Caco-2 (cell line): ENCODE measurements around the gene SNHG17. TPM values are rescaled to one million over a fixed set of nuclear protein-coding genes. Genes with fewer than 3 reads are reported as not detected.

ENCODE experiments used
- BruUV-seq: library from RNA; stranded (reverse); fragments of 400-500 nt; replicated peaks from 2 replicates; lab custom pipeline; 2021; lab: Mats Ljungman, UMichigan
- CTCF ChIA-PET: fragments of 300-600 bp; sonication (Branson Sonifier 250); formaldehyde crosslinking; loops from one replicate; lab custom pipeline; 2022; ENCODE audit warnings: antibody characterized with exemption; lab: Charles Lee
- POLR2A ChIA-PET: fragments of 300-600 bp; sonication (Branson Sonifier 250); formaldehyde crosslinking; loops from one replicate; lab custom pipeline; 2022; ENCODE audit warnings: antibody characterized with exemption; lab: Charles Lee
- DNase-seq, 2 experiments: peaks; one replicate each; pipeline versions ENCODE4 v3.0.0 to v3.0.0-alpha.2; 2020 to 2022
- H3K27me3 ChIP-seq: replicated peaks from 2 replicates; pipeline ENCODE4 v1.6.0; 2011; ENCODE audit warnings: low read length; ENCODE audit not compliant: control insufficient read depth, insufficient read depth
- H3K36me3 ChIP-seq: 2 replicates; pipeline ENCODE4 v1.5.1; 2011; ENCODE audit warnings: low read length; ENCODE audit not compliant: control insufficient read depth, insufficient read depth
- H3K4me1 ChIP-seq: fragments of 250-450 bp; sonication (Bioruptor Pico); 2 replicates; pipeline ENCODE4 v1.5.1; 2020; ENCODE audit warnings: mild to moderate bottlenecking
- H3K4me3 ChIP-seq: 2 replicates; pipeline ENCODE4 v1.5.1; 2011; ENCODE audit warnings: low read depth, mild to moderate bottlenecking, control low read depth, low read length
- H3K9me3 ChIP-seq: fragments of 250-450 bp; sonication (Bioruptor Pico); 2 replicates; pipeline ENCODE4 v1.5.1; 2020; ENCODE audit warnings: mild to moderate bottlenecking, moderate library complexity
- H3K27ac Mint-ChIP-seq: one replicate; pipeline ENCODE4 v1.8.0; 2022; ENCODE audit warnings: mixed read lengths; ENCODE audit not compliant: unreplicated experiment
- H3K27me3 Mint-ChIP-seq: one replicate; pipeline ENCODE4 v1.8.0; 2022; ENCODE audit warnings: mixed read lengths; ENCODE audit not compliant: insufficient read depth, unreplicated experiment
- H3K36me3 Mint-ChIP-seq: one replicate; pipeline ENCODE4 v1.8.0; 2022; ENCODE audit warnings: mild to moderate bottlenecking, mixed read lengths; ENCODE audit not compliant: insufficient read depth, unreplicated experiment
- H3K4me1 Mint-ChIP-seq: one replicate; pipeline ENCODE4 v1.8.0; 2022; ENCODE audit warnings: low read depth, mixed read lengths; ENCODE audit not compliant: unreplicated experiment
- H3K4me3 Mint-ChIP-seq: one replicate; pipeline ENCODE4 v1.8.0; 2022; ENCODE audit warnings: mild to moderate bottlenecking, moderate library complexity, mixed read lengths; ENCODE audit not compliant: unreplicated experiment
- H3K9me3 Mint-ChIP-seq: one replicate; pipeline ENCODE4 v1.8.0; 2022; ENCODE audit warnings: mixed read lengths; ENCODE audit not compliant: unreplicated experiment
- CTCF ChIP-seq, 2 experiments: fragments of 200-600 bp in 1 of 2; IDR thresholded peaks; 1 replicate in 1 of 2; 2 replicates in 1 of 2; pipeline versions ENCODE4 v1.5.1 to v1.8.0; 2011 to 2022; ENCODE audit warnings: antibody characterized with exemption in 1 of 2, control low read depth in 1 of 2, inconsistent platforms in 1 of 2, low read depth in 1 of 2, low read length in 1 of 2, mild to moderate bottlenecking in 1 of 2, moderate library complexity in 1 of 2; ENCODE audit not compliant: insufficient read depth in 1 of 2, severe bottlenecking in 1 of 2, unreplicated experiment in 1 of 2
- intact Hi-C: fragments of 100-400 bp; cut with micrococcal nuclease; formaldehyde crosslinking; loops from one replicate; pipeline ENCODE4 v1.10.0; 2022; ENCODE audit not compliant: unreplicated experiment
- total RNA-seq: library from RNA; stranded (reverse); gene quantifications from 2 replicates; pipeline ENCODE4 v1.2.3, GENCODE V29; 2022

The SNHG17 gene
- total RNA-seq, 1 experiment from 2014 or later, result 362 TPM

- intact Hi-C loops, result loop anchor here (2.0 kb wide), 1 partner anchor 81 kb away; no protein-coding TSS in a partner anchor
- Mint-ChIP-seq H3K27ac (peak overlapping the region; percentile 54), H3K4me3 (peak overlapping the region; percentile 80), H3K4me1 (peaks cover 27% of the 10 kb centered on the region), H3K27me3 (no peaks in the 10 kb centered on the region), H3K9me3 (no peaks in the 10 kb centered on the region), H3K36me3 (peaks cover 21% of the 10 kb centered on the region)
- Histone ChIP-seq H3K4me1 (peaks cover 15% of the 10 kb centered on the region), H3K4me3 (peak overlapping the region; percentile 78), H3K36me3 (no peaks in the 10 kb centered on the region), H3K27me3 (no peaks in the 10 kb centered on the region), H3K9me3 (no peaks in the 10 kb centered on the region)
- POLR2A ChIA-PET, result interaction anchor here (0.6 to 3.0 kb wide), 10 partner anchors 13 to 456 kb away, joined by 3 to 104 read pairs (median 5); partner anchors contain the start of gene SNHG17
- peak in 1 of 2 experiments; percentile 50 for TF ChIP-seq CTCF (IDR thresholded peaks at IDR 0.05; ENCODE audit: insufficient read depth in 1 of 2, low read depth in 1 of 2, low read length in 1 of 2, severe bottlenecking in 1 of 2, unreplicated experiment in 1 of 2)
- TSS peak; percentile 23 for BruUV-seq
- no peak for DNase-seq
- CTCF ChIA-PET, result interaction anchor here (0.9 to 2.9 kb wide), 15 partner anchors 11 to 169 kb away, joined by 3 to 73 read pairs (median 7); partner anchors contain the start of gene SNHG17
Observed at GRCh38 chr20:38473367-38473795, 38.3 kb upstream of the SNHG17 start.

DNA sequence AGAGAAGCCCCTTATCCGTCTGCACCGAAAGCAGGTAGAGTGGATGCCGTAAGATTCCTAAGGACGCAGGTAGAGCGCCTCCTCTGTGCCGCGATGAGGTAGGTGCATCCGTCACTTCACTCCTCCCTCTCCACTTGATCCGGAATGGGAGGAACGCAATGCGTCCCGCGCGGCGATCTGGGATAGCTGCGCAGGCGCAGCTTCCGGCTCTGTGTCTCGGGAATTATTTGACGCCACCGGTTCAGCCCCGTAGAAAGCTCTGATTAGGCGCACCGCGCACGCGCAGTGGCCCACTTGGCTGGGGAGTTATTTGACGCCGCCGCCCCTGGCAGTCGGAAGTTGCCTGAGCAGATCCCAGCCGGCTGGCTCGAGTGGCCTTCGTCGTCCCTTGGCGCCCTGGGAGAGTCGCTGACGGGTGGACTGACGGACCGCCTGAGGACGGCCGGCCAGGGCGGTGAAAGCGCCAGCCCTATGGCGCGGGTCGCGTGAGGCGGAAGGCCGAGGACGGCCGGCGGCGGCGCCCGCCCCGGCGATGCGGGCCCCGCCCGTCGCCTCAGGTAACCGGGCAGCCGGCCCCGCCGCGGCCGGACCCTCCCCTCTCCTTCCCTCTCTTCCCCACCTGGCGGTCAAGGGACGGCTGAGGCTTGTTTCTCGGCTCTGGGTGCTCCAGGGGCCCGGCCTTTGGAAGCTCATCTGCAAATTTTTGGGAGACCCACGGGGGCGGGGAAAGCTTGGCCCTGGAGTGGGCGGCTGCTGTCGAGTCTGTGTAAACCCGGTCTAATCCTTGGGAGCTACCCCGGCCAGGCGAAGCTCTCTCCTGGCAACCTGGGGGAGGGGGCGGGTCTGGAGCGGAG lies 37.6 kb upstream of the SNHG17 start, which contains the start of gene RALGAPB:
RALGAPB (plus strand) TSS at position 331 of the 854 bp plus-strand sequence. CDS start 15,590 bp downstream, outside the sequence.
- peak within 1 kb of the TSS; percentile 78 for H3K4me3 ChIP-seq
- peak; percentile 86 to 92 for TF ChIP-seq CTCF (IDR thresholded peaks at IDR 0.05; ENCODE audit: insufficient read depth in 1 of 2, low read depth in 1 of 2, low read length in 1 of 2, severe bottlenecking in 1 of 2, unreplicated experiment in 1 of 2)
- H3K9me3 ChIP-seq, result no peaks in the 10 kb centered on the region
- no TSS peak for BruUV-seq
- H3K27me3 ChIP-seq, result no peaks in the 10 kb centered on the region
- peaks cover 15% of the 10 kb centered on the region for H3K4me1 ChIP-seq
- Mint-ChIP-seq H3K36me3 (peaks cover 21% of the 10 kb centered on the region), H3K27me3 (no peaks in the 10 kb centered on the region), H3K4me1 (peaks cover 27% of the 10 kb centered on the region), H3K4me3 (peak within 1 kb of the TSS; percentile 80), H3K9me3 (no peaks in the 10 kb centered on the region), H3K27ac (peak within 1 kb of the TSS; percentile 54)
- CTCF ChIA-PET, result interaction anchor here (0.6 to 2.9 kb wide), 24 partner anchors 11 to 415 kb away, joined by 3 to 73 read pairs (median 4); partner anchors contain the start of gene SNHG17
- POLR2A ChIA-PET, result interaction anchor here (0.6 to 3.0 kb wide), 28 partner anchors 12 to 1423 kb away, joined by 3 to 104 read pairs (median 4); partner anchors contain the start of genes DHX35 and SNHG17
- no peaks in the 10 kb centered on the region for H3K36me3 ChIP-seq
- intact Hi-C loops, result loop anchor here (1.0 to 2.0 kb wide), 3 partner anchors 26 to 82 kb away; partner anchors contain the start of gene SNHG17
- DNase-seq, result peak; percentile 100
